K562 (cell line): ENCODE results near the gene SHBG. TPM values are rescaled to one million over a fixed set of nuclear protein-coding genes. Genes with fewer than 3 reads are reported as not detected.

ENCODE experiments used
- DEAF1 ChIP-seq: fragments of 450-650 bp; formaldehyde crosslinking; IDR thresholded peaks from 2 replicates; pipeline ENCODE4 v1.4.0; 2020; ENCODE audit warnings: mild to moderate bottlenecking, moderate library complexity
- ETS1 ChIP-seq: conservative IDR thresholded peaks from 2 replicates; pipeline ENCODE4 v1.6.1; 2011; ENCODE audit warnings: low read depth, mild to moderate bottlenecking, low read length; ENCODE audit not compliant: control insufficient read depth
- MCM2 ChIP-seq: fragments of 450-650 bp; IDR thresholded peaks from 2 replicates; pipeline ENCODE4 v1.6.1; 2017; ENCODE audit warnings: low read depth, mild to moderate bottlenecking
- MTF1 ChIP-seq: fragments of 250-450 bp; sonication (Bioruptor Pico); IDR thresholded peaks from 2 replicates; pipeline ENCODE4 v1.9.0; 2021; ENCODE audit warnings: moderate library complexity, mild to moderate bottlenecking, inconsistent platforms, borderline replicate concordance
- PATZ1 ChIP-seq: fragments of 250-450 bp; sonication (Bioruptor Pico); IDR thresholded peaks from 2 replicates; pipeline ENCODE4 v1.5.0; 2020; ENCODE audit warnings: mild to moderate bottlenecking, borderline replicate concordance
- PTTG1 ChIP-seq: fragments of 450-650 bp; IDR thresholded peaks from 2 replicates; pipeline ENCODE4 v1.6.1; 2016; ENCODE audit warnings: low read depth, mild to moderate bottlenecking, missing genetic modification characterization, missing compliant biosample characterization
- RREB1 ChIP-seq: fragments of 250-450 bp; sonication (Bioruptor Pico); IDR thresholded peaks from 2 replicates; pipeline ENCODE4 v1.4.0; 2020
- SMARCB1 ChIP-seq: IDR thresholded peaks from 2 replicates; pipeline ENCODE4 v1.6.1; 2011; ENCODE audit warnings: improper control_type of control experiment, low read depth; ENCODE audit not compliant: insufficient read length
- SRSF7 ChIP-seq: fragments of 200-400 bp; formaldehyde crosslinking; optimal IDR thresholded peaks from 2 replicates; pipeline ENCODE3; 2017; ENCODE audit warnings: mild to moderate bottlenecking, low read depth, low read length
- ZFX ChIP-seq: sonication (generic); formaldehyde crosslinking; IDR thresholded peaks from 2 replicates; pipeline ENCODE4 v1.8.0; 2022; ENCODE audit warnings: mild to moderate bottlenecking, missing genetic modification reagents, moderate library complexity
- ZNF197 ChIP-seq: fragments of 200-800 bp; sonication (Bioruptor generic); IDR thresholded peaks from 2 replicates; pipeline ENCODE4 v1.6.1; 2016; ENCODE audit warnings: low read depth, missing genetic modification characterization, missing compliant biosample characterization
- ZNF277 ChIP-seq: fragments of 250-450 bp; sonication (Bioruptor Pico); IDR thresholded peaks from 2 replicates; pipeline ENCODE4 v1.8.0; 2022; ENCODE audit warnings: inconsistent platforms, mild to moderate bottlenecking, moderate library complexity, borderline replicate concordance
- ZNF57 ChIP-seq: fragments of 450-650 bp; formaldehyde crosslinking; IDR thresholded peaks from 2 replicates; pipeline ENCODE4 v1.4.0; 2020; ENCODE audit warnings: mild to moderate bottlenecking, moderate library complexity
- ZNF696 ChIP-seq: fragments of 250-450 bp; sonication (Bioruptor Pico); conservative IDR thresholded peaks from 2 replicates; pipeline ENCODE4 v1.4.0; 2020; ENCODE audit warnings: mild to moderate bottlenecking, moderate library complexity
- polyA plus RNA-seq, 8 experiments: library from polyadenylated mRNA; depleted of rRNA in 4 of 8; stranded (reverse) in 5 of 8; unstranded in 3 of 8; fragments of >200 nt; fragmentation: Nextera tagmentation in 2 of 8; fragmentation: Illumina TruSeq in 1 of 8; extraction: Ambion mirVana in 2 of 8; extraction: Trizol in 1 of 8; gene quantifications; 2 replicates each; pipeline versions ENCODE4 v1.2.1 to v1.2.3, GENCODE V29; 2011 to 2014; ENCODE audit warnings: inconsistent platforms in 1 of 8, missing spikeins in 1 of 8
- total RNA-seq, 7 experiments: library from RNA; depleted of rRNA in 6 of 7; stranded (reverse); fragments of >200 nt in 6 of 7; fragmentation: Illumina TruSeq in 2 of 7; extraction: Trizol in 2 of 7; gene quantifications; 2 replicates each; pipeline versions ENCODE4 v1.2.1 to v1.2.3, GENCODE V29; 2011 to 2021; ENCODE audit warnings: low replicate concordance in 1 of 7

SHBG gene
- total and polyA plus RNA-seq, 9 of the 15 experiments (the other 6 are each of a cell fraction or from before 2014, with no cell fraction given), result not detected

GRCh38 chr17:7614425-7615264, 15.3 kb upstream of the SHBG start, which contains the start of gene FXR2 (continued):
- TF ChIP-seq MTF1 (CRISPR knock-in tag) (no peak), ETS1 (no peak), ZNF197 (CRISPR knock-in tag) (no peak), ZNF696 (no peak), ZNF57 (CRISPR knock-in tag) (no peak), PATZ1 (CRISPR knock-in tag) (no peak), PTTG1 (tag) (no peak), SRSF7 (no peak), DEAF1 (CRISPR knock-in tag) (no peak), RREB1 (CRISPR knock-in tag) (no peak), ZFX (CRISPR knock-in tag) (peak; percentile 66), MCM2 (no peak), ZNF277 (CRISPR knock-in tag) (no peak), SMARCB1 (no peak)
